ENCODE data around the gene ALG12.

The ALG12 gene

GRCh38 chr22:49936973-49937757, 18.9 kb upstream of the ALG12 start:
- Histone ChIP-seq H3K36me3 (ENCODE audit: low read length) (no peaks in the 10 kb centered on the region), H3K27ac (ENCODE audit: low read depth, low read length) (no peak overlapping the region), H3K9ac (ENCODE audit: low read length) (no peak overlapping the region), H3K9me3 (ENCODE audit: insufficient read depth, low read length) (no peaks in the 10 kb centered on the region), H3K4me3 (ENCODE audit: insufficient read depth, low read length, poor library complexity, severe bottlenecking) (no peak overlapping the region), H2AFZ (ENCODE audit: low read depth, low read length, severe bottlenecking) (no peak overlapping the region), H3K4me2 (ENCODE audit: low read depth, low read length, poor library complexity, severe bottlenecking) (no peak overlapping the region), H3K9me2 (replicated peaks; ENCODE audit: insufficient read depth, low read length) (no peaks in the 10 kb centered on the region), H3K79me2 (ENCODE audit: insufficient read depth, low read length) (no peaks in the 10 kb centered on the region), H3F3A (ENCODE audit: insufficient read depth) (0 out of 2 replicates have a peak, but pooled peaks cover 5% of the 10 kb centered on the region), H3K27me3 (ENCODE audit: low read length) (no peaks in the 10 kb centered on the region), H4K20me1 (ENCODE audit: low read depth, low read length) (no peaks in the 10 kb centered on the region)
- TF ChIP-seq EZH2phosphoT487 (conservative IDR thresholded peaks at IDR 0.05; ENCODE audit: low read length) = no peak
- TF ChIP-seq, protein P1, sequence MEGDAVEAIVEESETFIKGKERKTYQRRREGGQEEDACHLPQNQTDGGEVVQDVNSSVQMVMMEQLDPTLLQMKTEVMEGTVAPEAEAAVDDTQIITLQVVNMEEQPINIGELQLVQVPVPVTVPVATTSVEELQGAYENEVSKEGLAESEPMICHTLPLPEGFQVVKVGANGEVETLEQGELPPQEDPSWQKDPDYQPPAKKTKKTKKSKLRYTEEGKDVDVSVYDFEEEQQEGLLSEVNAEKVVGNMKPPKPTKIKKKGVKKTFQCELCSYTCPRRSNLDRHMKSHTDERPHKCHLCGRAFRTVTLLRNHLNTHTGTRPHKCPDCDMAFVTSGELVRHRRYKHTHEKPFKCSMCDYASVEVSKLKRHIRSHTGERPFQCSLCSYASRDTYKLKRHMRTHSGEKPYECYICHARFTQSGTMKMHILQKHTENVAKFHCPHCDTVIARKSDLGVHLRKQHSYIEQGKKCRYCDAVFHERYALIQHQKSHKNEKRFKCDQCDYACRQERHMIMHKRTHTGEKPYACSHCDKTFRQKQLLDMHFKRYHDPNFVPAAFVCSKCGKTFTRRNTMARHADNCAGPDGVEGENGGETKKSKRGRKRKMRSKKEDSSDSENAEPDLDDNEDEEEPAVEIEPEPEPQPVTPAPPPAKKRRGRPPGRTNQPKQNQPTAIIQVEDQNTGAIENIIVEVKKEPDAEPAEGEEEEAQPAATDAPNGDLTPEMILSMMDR (IDR thresholded peaks at IDR 0.05; ENCODE audit: insufficient read depth, low read length, poor library complexity, severe bottlenecking) = no peak

DNA sequence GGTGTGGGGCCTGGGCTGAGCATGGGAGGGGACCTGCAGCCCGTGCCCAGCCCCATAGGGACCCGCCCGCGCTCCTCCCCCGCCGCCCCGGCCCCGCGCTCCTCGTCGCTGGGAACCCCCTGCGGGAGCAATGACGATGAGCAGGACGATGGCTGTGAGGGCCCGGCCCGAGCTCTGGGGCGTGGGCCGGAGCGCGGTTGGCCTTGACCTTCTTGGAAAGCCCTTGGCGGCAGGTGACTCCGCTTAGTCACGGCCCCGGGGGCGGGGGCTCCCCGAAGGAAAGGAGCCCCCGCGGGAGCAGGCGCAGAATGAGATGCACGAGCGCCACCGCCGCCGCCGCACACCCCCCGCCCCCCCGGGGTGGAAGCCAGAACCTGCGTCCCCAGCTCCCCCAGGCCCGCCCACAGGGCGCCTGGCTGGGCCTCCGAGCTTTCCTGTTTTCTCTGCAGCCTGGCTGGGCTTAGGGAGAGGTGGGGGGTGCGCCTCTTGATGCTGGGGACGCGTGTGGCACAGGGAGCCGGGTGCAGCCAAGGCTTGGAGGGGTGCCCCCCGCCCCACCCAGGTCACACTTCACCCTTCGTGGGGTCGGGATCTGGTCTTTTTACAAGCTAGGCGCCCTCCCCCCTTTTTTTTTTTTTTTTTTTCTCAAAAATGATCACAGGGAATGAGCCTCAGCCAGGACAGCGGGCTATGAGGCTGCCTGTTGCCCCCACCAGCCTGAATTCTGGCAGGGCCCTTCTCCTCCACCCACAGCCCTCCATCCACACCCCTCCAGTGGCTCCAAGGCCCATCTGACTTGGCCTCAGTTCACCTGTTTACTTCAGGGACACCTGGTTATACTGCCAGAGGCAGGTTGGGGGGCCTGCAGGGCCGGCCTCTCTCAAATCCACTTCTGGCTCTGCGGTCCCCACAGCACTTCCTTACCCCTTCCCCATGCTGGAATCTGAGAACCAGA, 18.1 kb upstream of the ALG12 start:
- H3K27ac ChIP-seq (ENCODE audit: low read depth, low read length) = no peak overlapping the region
- H3K4me2 ChIP-seq (ENCODE audit: low read depth, low read length, poor library complexity, severe bottlenecking) = peak overlapping the region; percentile 44
- H3K4me3 ChIP-seq (ENCODE audit: insufficient read depth, low read length, poor library complexity, severe bottlenecking) = peak overlapping the region; percentile 15
- H3K9me3 ChIP-seq (ENCODE audit: insufficient read depth, low read length) = no peaks in the 10 kb centered on the region
- no peaks in the 10 kb centered on the region for H3K36me3 ChIP-seq (ENCODE audit: low read length)
- no peaks in the 10 kb centered on the region for H4K20me1 ChIP-seq (ENCODE audit: low read depth, low read length)
- no peaks in the 10 kb centered on the region for H3K79me2 ChIP-seq (ENCODE audit: insufficient read depth, low read length)
- H2AFZ ChIP-seq (ENCODE audit: low read depth, low read length, severe bottlenecking) = no peak overlapping the region
- H3F3A ChIP-seq (ENCODE audit: insufficient read depth) = 0 out of 2 replicates have a peak, but pooled peaks cover 5% of the 10 kb centered on the region
- no peak for TF ChIP-seq EZH2phosphoT487 (conservative IDR thresholded peaks at IDR 0.05; ENCODE audit: low read length)
- TF ChIP-seq, protein P1 (IDR thresholded peaks at IDR 0.05; ENCODE audit: insufficient read depth, low read length, poor library complexity, severe bottlenecking) = no peak
- peak overlapping the region; percentile 27; the same call in 1 of the 2 replicates for H3K9ac ChIP-seq (ENCODE audit: low read length)
- no peaks in the 10 kb centered on the region for H3K9me2 ChIP-seq (replicated peaks; ENCODE audit: insufficient read depth, low read length)
- H3K27me3 ChIP-seq (ENCODE audit: low read length) = no peaks in the 10 kb centered on the region

- Histone ChIP-seq H3F3A (ENCODE audit: insufficient read depth) (0 out of 2 replicates have a peak, but pooled peaks cover 5% of the 10 kb centered on the region), H3K27ac (ENCODE audit: low read depth, low read length) (no peak overlapping the region), H3K4me2 (ENCODE audit: low read depth, low read length, poor library complexity, severe bottlenecking) (no peak overlapping the region), H3K9ac (ENCODE audit: low read length) (no peak overlapping the region), H3K9me2 (replicated peaks; ENCODE audit: insufficient read depth, low read length) (no peaks in the 10 kb centered on the region), H2AFZ (ENCODE audit: low read depth, low read length, severe bottlenecking) (no peak overlapping the region), H3K36me3 (ENCODE audit: low read length) (no peaks in the 10 kb centered on the region), H3K79me2 (ENCODE audit: insufficient read depth, low read length) (no peaks in the 10 kb centered on the region), H3K4me3 (ENCODE audit: insufficient read depth, low read length, poor library complexity, severe bottlenecking) (no peak overlapping the region), H3K9me3 (ENCODE audit: insufficient read depth, low read length) (no peaks in the 10 kb centered on the region), H4K20me1 (ENCODE audit: low read depth, low read length) (no peaks in the 10 kb centered on the region), H3K27me3 (ENCODE audit: low read length) (no peaks in the 10 kb centered on the region)
- TF ChIP-seq EZH2phosphoT487 (conservative IDR thresholded peaks at IDR 0.05; ENCODE audit: low read length) = no peak
- TF ChIP-seq, protein P1 (IDR thresholded peaks at IDR 0.05; ENCODE audit: insufficient read depth, low read length, poor library complexity, severe bottlenecking) = no peak
These were observed 17.3 kb upstream of the ALG12 start for GRCh38 chr22:49935561-49935960.

Measured in SU-DHL-6 (cell line).